GM10266 (cell line): ENCODE results near the gene MLN.
A peak's percentile ranks its signal among the peaks of the same experiment; 100 is the strongest.

Experiments used
- DNase-seq: peaks from one replicate; pipeline ENCODE4 v3.0.0; 2012; ENCODE audit errors: extremely low spot score
- CTCF ChIP-seq: IDR thresholded peaks from 2 replicates; pipeline ENCODE4 v1.5.1; 2012; ENCODE audit warnings: mild to moderate bottlenecking, low read depth; ENCODE audit not compliant: control insufficient read depth, insufficient read depth; ENCODE audit errors: missing control alignments

Gene MLN

GRCh38 chr6:33820243-33820642 lies 16.4 kb upstream of the MLN start:
- no peak for TF ChIP-seq CTCF
- no peak for DNase-seq

DNA sequence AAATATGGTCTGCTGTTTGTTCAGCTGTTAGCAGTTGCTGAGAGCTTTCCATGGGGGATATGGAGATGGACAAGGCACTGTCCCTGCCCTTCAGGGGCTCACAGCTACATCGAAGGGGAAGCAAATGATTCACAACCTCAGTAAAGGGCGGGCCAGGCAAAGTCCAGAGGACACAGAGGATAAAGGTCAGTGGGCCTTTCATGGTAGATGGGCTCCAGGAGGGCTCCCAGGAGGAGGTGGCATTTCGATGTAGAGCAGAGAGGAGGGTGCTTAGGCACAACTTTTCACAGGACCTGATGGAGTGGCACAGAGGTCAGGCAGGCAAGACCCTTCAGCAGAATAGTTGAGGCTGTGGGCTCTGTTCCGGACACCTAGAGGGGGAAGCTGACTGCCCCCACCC lies 15.2 kb upstream of the MLN start:
- no peak for DNase-seq
- TF ChIP-seq CTCF: no peak

- DNase-seq: no peak
Measured at GRCh38 chr6:33818293-33818692, 14.5 kb upstream of the MLN start.

GRCh38 chr6:33817489-33817888 lies 13.7 kb upstream of the MLN start:
- no peak for DNase-seq
- TF ChIP-seq CTCF: no peak

More at GRCh38 chr6:33818293-33818692, 14.5 kb upstream of the MLN start:
- no peak for TF ChIP-seq CTCF

- DNase-seq: no peak
- no peak for TF ChIP-seq CTCF
Measured at GRCh38 chr6:33816911-33817310, 13.1 kb upstream of the MLN start.

- peak; percentile 55 for DNase-seq
- TF ChIP-seq CTCF: no peak
Measured at GRCh38 chr6:33815854-33816253, 12.1 kb upstream of the MLN start.

DNA sequence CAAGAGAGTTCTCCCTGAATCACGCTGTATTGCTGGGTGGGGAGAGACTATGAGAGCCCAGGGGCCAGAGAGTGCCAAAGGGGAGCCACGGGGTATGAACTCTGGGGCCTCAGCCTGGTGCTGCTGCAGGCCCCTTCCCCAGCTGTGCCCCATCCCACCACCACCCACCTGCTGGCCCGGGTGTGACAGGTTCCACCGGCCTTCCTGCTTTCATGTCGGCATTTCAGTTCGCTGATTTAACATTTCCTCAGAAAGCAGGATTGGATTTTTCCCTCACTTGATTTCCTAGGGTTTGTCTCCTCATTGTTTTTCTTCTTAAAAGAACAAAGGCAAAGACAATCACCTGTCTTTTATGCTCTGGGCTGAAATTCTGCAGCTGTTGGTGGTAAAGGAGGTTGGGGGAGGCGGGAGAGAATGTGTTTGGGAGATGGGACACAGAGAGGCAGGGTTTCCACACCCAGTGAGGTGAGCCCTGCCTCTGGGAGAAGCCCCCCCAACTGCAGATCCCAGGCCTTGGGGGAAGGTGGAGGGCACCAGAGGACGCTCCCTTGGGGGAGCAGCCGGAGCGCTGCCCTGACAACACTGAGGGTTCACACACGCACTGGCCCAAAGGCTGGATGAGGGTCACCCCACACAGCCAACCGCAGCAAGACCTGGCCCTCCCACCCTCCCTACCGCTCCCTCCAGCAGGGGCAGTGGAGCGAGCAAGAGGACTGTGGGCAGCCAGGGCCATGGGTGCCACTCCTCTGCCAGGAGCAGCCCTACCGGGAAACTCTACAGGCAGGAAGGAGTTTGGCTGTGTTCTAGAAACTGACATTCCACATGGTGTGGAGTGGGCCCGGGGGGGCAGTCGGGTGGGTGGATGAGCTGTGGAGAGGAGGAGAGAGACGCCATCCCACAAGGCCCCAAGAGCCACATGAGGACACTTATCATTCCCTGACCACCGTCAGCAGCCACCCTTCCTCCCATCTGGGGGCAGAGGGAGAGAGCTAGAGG lies 10.5 kb upstream of the MLN start:
- no peak for TF ChIP-seq CTCF
- DNase-seq: no peak
